K562 (cell line): ENCODE data around the gene GRIK1. TPM values are rescaled to one million over a fixed set of nuclear protein-coding genes. Genes with fewer than 3 reads are reported as not detected.

Source experiments
- BRF2 ChIP-seq: IDR thresholded peaks from 3 replicates; pipeline ENCODE4 v1.6.1; 2011; ENCODE audit warnings: borderline replicate concordance, mild to moderate bottlenecking; ENCODE audit not compliant: insufficient read length, insufficient read depth
- CREM ChIP-seq: IDR thresholded peaks from 2 replicates; pipeline ENCODE4 v1.6.1; 2014; ENCODE audit warnings: antibody characterized with exemption, low read depth
- CXXC5 ChIP-seq: fragments of 250-450 bp; sonication (Bioruptor Pico); IDR thresholded peaks from 2 replicates; pipeline ENCODE4 v1.8.0; 2022; ENCODE audit warnings: inconsistent platforms, mild to moderate bottlenecking, moderate library complexity
- ETS2 ChIP-seq: IDR thresholded peaks from 2 replicates; pipeline ENCODE4 v1.6.1; 2016; ENCODE audit warnings: borderline replicate concordance, missing genetic modification characterization, mild to moderate bottlenecking, moderate library complexity, missing compliant biosample characterization; ENCODE audit not compliant: poor library complexity, severe bottlenecking
- ETV5 ChIP-seq: sonication (generic); formaldehyde crosslinking; IDR thresholded peaks from 2 replicates; pipeline ENCODE4 v1.4.0; 2020; ENCODE audit warnings: low read depth, mild to moderate bottlenecking, missing genetic modification reagents
- ETV6 ChIP-seq, 3 experiments: fragments of 150-350 bp in 1 of 3; sonication (generic) in 1 of 3; formaldehyde crosslinking in 1 of 3; IDR thresholded peaks; 2 replicates each; pipeline versions ENCODE4 v1.6.1 to v1.8.0; 2014 to 2022; ENCODE audit warnings: borderline replicate concordance in 2 of 3, low read depth in 2 of 3, antibody characterized with exemption in 1 of 3, low read length in 1 of 3, mild to moderate bottlenecking in 1 of 3, missing genetic modification reagents in 1 of 3
- FOS ChIP-seq: IDR thresholded peaks from 3 replicates; pipeline ENCODE4 v1.6.1; 2011; ENCODE audit not compliant: insufficient read length; ENCODE audit errors: extremely low read depth
- FOXK2 ChIP-seq, 2 experiments: fragments of 450-650 bp; IDR thresholded peaks in 1 of 2; conservative IDR thresholded peaks in 1 of 2; 2 replicates each; pipeline ENCODE4 v1.6.1; 2016; ENCODE audit warnings: low read depth in 2 of 2, mild to moderate bottlenecking in 1 of 2
- HEY1 ChIP-seq: fragments of 250-450 bp; sonication (Bioruptor Pico); IDR thresholded peaks from 2 replicates; pipeline ENCODE4 v1.5.0; 2020; ENCODE audit warnings: mild to moderate bottlenecking, moderate library complexity, borderline replicate concordance
- HLTF ChIP-seq: fragments of 450-650 bp; IDR thresholded peaks from 2 replicates; pipeline ENCODE4 v1.6.1; 2016
- HMGN3 ChIP-seq: IDR thresholded peaks from 2 replicates; pipeline ENCODE4 v1.6.1; 2011; ENCODE audit warnings: borderline replicate concordance, low read depth, mild to moderate bottlenecking, mixed read lengths, low read length; ENCODE audit not compliant: insufficient read length; ENCODE audit errors: extremely low read depth
- HSF4 ChIP-seq: fragments of 250-450 bp; sonication (Bioruptor Pico); IDR thresholded peaks from 2 replicates; pipeline ENCODE4 v2.1.2; 2022; ENCODE audit warnings: mild to moderate bottlenecking, moderate library complexity, borderline replicate concordance
- MIER1 ChIP-seq: fragments of 450-650 bp; IDR thresholded peaks from 2 replicates; pipeline ENCODE4 v1.6.1; 2016; ENCODE audit warnings: antibody characterized with exemption, mild to moderate bottlenecking, low read depth
- POLR2A ChIP-seq: fragments of 450-650 bp; conservative IDR thresholded peaks from 2 replicates; pipeline ENCODE4 v1.6.1; 2016
- POLR3G ChIP-seq: IDR thresholded peaks from 2 replicates; pipeline ENCODE4 v1.6.1; 2011; ENCODE audit not compliant: insufficient read length, insufficient replicate concordance; ENCODE audit errors: extremely low read depth
- PTRF ChIP-seq: fragments of 450-650 bp; IDR thresholded peaks from 2 replicates; pipeline ENCODE4 v1.6.1; 2016; ENCODE audit warnings: mild to moderate bottlenecking, missing genetic modification characterization, missing compliant biosample characterization
- SIN3A ChIP-seq, 2 experiments: fragments of 150-350 bp in 1 of 2; IDR thresholded peaks; 2 replicates each; pipeline ENCODE4 v1.6.1; 2011 to 2016; ENCODE audit warnings: borderline replicate concordance in 2 of 2, low read depth in 2 of 2, low read length in 2 of 2, mild to moderate bottlenecking in 2 of 2, moderate library complexity in 2 of 2; ENCODE audit not compliant: control insufficient read depth in 1 of 2
- SMAD1 ChIP-seq: fragments of 150-350 bp; IDR thresholded peaks from 2 replicates; pipeline ENCODE4 v1.6.1; 2014; ENCODE audit warnings: low read length, low read depth; ENCODE audit not compliant: partially characterized antibody
- TAF9B ChIP-seq: fragments of 450-650 bp; IDR thresholded peaks from 2 replicates; pipeline ENCODE4 v1.6.1; 2018; ENCODE audit warnings: mild to moderate bottlenecking; ENCODE audit not compliant: partially characterized antibody
- TEAD1 ChIP-seq, 2 experiments: fragments of 450-650 bp in 1 of 2; sonication (generic) in 1 of 2; formaldehyde crosslinking; IDR thresholded peaks; 2 replicates each; pipeline versions ENCODE4 v1.4.0 to v1.8.0; 2020 to 2022; ENCODE audit warnings: mild to moderate bottlenecking in 2 of 2, missing genetic modification reagents in 1 of 2
- TRIM28 ChIP-seq: fragments of 450-650 bp; IDR thresholded peaks from 2 replicates; pipeline ENCODE4 v1.6.1; 2017
- YBX1 ChIP-seq: fragments of 450-650 bp; IDR thresholded peaks from 2 replicates; pipeline ENCODE4 v1.7.1; 2016; ENCODE audit warnings: mild to moderate bottlenecking
- ZNF146 ChIP-seq: IDR thresholded peaks from one replicate; pipeline ENCODE4 v1.6.1; 2018; ENCODE audit warnings: missing compliant biosample characterization; ENCODE audit not compliant: unreplicated experiment
- ZNF717 ChIP-seq: fragments of 250-450 bp; sonication (Bioruptor Pico); IDR thresholded peaks from 2 replicates; pipeline ENCODE4 v1.5.0; 2021
- ZNF77 ChIP-seq: fragments of 250-450 bp; sonication (Bioruptor Pico); IDR thresholded peaks from 2 replicates; pipeline ENCODE4 v1.5.0; 2020
- polyA plus RNA-seq, 8 experiments: library from polyadenylated mRNA; depleted of rRNA in 4 of 8; stranded (reverse) in 5 of 8; unstranded in 3 of 8; fragments of >200 nt; fragmentation: Nextera tagmentation in 2 of 8; fragmentation: Illumina TruSeq in 1 of 8; extraction: Ambion mirVana in 2 of 8; extraction: Trizol in 1 of 8; gene quantifications; 2 replicates each; pipeline versions ENCODE4 v1.2.1 to v1.2.3, GENCODE V29; 2011 to 2014; ENCODE audit warnings: inconsistent platforms in 1 of 8, missing spikeins in 1 of 8
- total RNA-seq, 7 experiments: library from RNA; depleted of rRNA in 6 of 7; stranded (reverse); fragments of >200 nt in 6 of 7; fragmentation: Illumina TruSeq in 2 of 7; extraction: Trizol in 2 of 7; gene quantifications; 2 replicates each; pipeline versions ENCODE4 v1.2.1 to v1.2.3, GENCODE V29; 2011 to 2021; ENCODE audit warnings: low replicate concordance in 1 of 7
- TF ChIP-seq, protein P1 (sequence below), 2 experiments: IDR thresholded peaks; 2 replicates each; pipeline ENCODE4 v1.6.1; 2011; ENCODE audit warnings: borderline replicate concordance in 1 of 2, control low read depth in 1 of 2, low read depth in 1 of 2, low read length in 1 of 2, mild to moderate bottlenecking in 1 of 2, mixed read lengths in 1 of 2, moderate library complexity in 1 of 2; ENCODE audit not compliant: insufficient read depth in 1 of 2, insufficient read length in 1 of 2, poor library complexity in 1 of 2, severe bottlenecking in 1 of 2; ENCODE audit errors: extremely low read depth in 1 of 2
- TF ChIP-seq, protein P2 (sequence below): fragments of 450-650 bp; formaldehyde crosslinking; IDR thresholded peaks from 2 replicates; pipeline ENCODE4 v1.4.0; 2022; ENCODE audit warnings: missing genetic modification characterization

Gene GRIK1
- total and polyA plus RNA-seq, 9 of the 15 experiments (the other 6 are each of a cell fraction or from before 2014, with no cell fraction given) = 0.17 to 2.8 (median 0.53) TPM

- TF ChIP-seq ETV6 (IDR thresholded peaks at IDR 0.05; ENCODE audit: borderline replicate concordance in 1 of 2, low read depth in 2 of 2, low read length in 1 of 2) (no peak), ETV6 (CRISPR knock-in tag; IDR thresholded peaks at IDR 0.05; ENCODE audit: borderline replicate concordance) (no peak), SMAD1 (peak; percentile 78), HLTF (0 out of 2 replicates have a peak, but pooled peaks have one; percentile 43), PTRF (tag) (peak; percentile 64), YBX1 (no peak), CREM (peak; percentile 98), CXXC5 (CRISPR knock-in tag) (peak; percentile 75), POLR2A (peak; percentile 69), ETV5 (CRISPR knock-in tag) (peak; percentile 45; the same call in 1 of the 2 replicates), HEY1 (no peak), TAF9B (peak; percentile 67), ZNF77 (CRISPR knock-in tag) (no peak), TRIM28 (0 out of 2 replicates have a peak, but pooled peaks have one; percentile 28), ZNF717 (no peak), HSF4 (peak; percentile 57; the same call in 1 of the 2 replicates), HMGN3 (peak; percentile 50), POLR3G (no peak), MIER1 (no peak), BRF2 (no peak), FOXK2 (conservative IDR thresholded peaks at IDR 0.05 in 1 of 2, IDR thresholded peaks at IDR 0.05 in 1 of 2; ENCODE audit: low read depth in 2 of 2) (peak; percentile 88 to 90), ZNF146 (CRISPR knock-in tag) (no peak), FOS (peak; percentile 58), SIN3A (IDR thresholded peaks at IDR 0.05; ENCODE audit: borderline replicate concordance in 2 of 2, control insufficient read depth in 1 of 2, low read depth in 2 of 2, low read length in 2 of 2) (no peak), TEAD1 (CRISPR knock-in tag; IDR thresholded peaks at IDR 0.05) (peak in 1 of 2 experiments; percentile 71; a peak in 1 of 4 replicates), ETS2 (tag) (no peak)
- TF ChIP-seq, protein P1, sequence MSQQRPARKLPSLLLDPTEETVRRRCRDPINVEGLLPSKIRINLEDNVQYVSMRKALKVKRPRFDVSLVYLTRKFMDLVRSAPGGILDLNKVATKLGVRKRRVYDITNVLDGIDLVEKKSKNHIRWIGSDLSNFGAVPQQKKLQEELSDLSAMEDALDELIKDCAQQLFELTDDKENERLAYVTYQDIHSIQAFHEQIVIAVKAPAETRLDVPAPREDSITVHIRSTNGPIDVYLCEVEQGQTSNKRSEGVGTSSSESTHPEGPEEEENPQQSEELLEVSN (IDR thresholded peaks at IDR 0.05; ENCODE audit: borderline replicate concordance in 1 of 2, extremely low read depth in 1 of 2, insufficient read depth in 1 of 2, insufficient read length in 1 of 2, low read depth in 1 of 2, low read length in 1 of 2, poor library complexity in 1 of 2, severe bottlenecking in 1 of 2) = no peak
- TF ChIP-seq, protein P2, sequence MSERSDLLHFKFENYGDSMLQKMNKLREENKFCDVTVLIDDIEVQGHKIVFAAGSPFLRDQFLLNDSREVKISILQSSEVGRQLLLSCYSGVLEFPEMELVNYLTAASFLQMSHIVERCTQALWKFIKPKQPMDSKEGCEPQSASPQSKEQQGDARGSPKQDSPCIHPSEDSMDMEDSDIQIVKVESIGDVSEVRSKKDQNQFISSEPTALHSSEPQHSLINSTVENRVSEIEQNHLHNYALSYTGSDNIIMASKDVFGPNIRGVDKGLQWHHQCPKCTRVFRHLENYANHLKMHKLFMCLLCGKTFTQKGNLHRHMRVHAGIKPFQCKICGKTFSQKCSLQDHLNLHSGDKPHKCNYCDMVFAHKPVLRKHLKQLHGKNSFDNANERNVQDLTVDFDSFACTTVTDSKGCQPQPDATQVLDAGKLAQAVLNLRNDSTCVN (CRISPR knock-in tag) = no peak
Measured at GRCh38 chr21:29647353-29647781, 292.4 kb downstream of the GRIK1 start (continued).
